ENCODE results near the gene AFF3.

The AFF3 gene

GRCh38 chr2:99810225-99810624, 332.2 kb downstream of the AFF3 start:
- in situ Hi-C loops (cut with HindIII; ENCODE audit: low sequenced_read_pairs) = no loop called here
- no peak for TF ChIP-seq CTCF (IDR thresholded peaks at IDR 0.05; ENCODE audit: low read depth, low read length)
- H3K4me3 ChIP-seq (ENCODE audit: low read depth, low read length) = no peak overlapping the region
- no peak for DNase-seq (ENCODE audit: low read depth, low spot score)

GRCh38 chr2:99809259-99809900, 333.0 kb downstream of the AFF3 start:
- no peak for DNase-seq (ENCODE audit: low read depth, low spot score)
- no peak overlapping the region for H3K4me3 ChIP-seq (ENCODE audit: low read depth, low read length)
- TF ChIP-seq CTCF (IDR thresholded peaks at IDR 0.05; ENCODE audit: low read depth, low read length) = no peak
- in situ Hi-C loops (cut with HindIII; ENCODE audit: low sequenced_read_pairs) = no loop called here

GRCh38 chr2:99808361-99809200, 333.8 kb downstream of the AFF3 start:
- no peak overlapping the region for H3K4me3 ChIP-seq (ENCODE audit: low read depth, low read length)
- in situ Hi-C loops (cut with HindIII; ENCODE audit: low sequenced_read_pairs) = no loop called here
- no peak for DNase-seq (ENCODE audit: low read depth, low spot score)
- no peak for TF ChIP-seq CTCF (IDR thresholded peaks at IDR 0.05; ENCODE audit: low read depth, low read length)

- DNase-seq (ENCODE audit: low read depth, low spot score) = peak; percentile 65
- in situ Hi-C loops (cut with HindIII; ENCODE audit: low sequenced_read_pairs) = no loop called here
- no peak for TF ChIP-seq CTCF (IDR thresholded peaks at IDR 0.05; ENCODE audit: low read depth, low read length)
- H3K4me3 ChIP-seq (ENCODE audit: low read depth, low read length) = no peak overlapping the region
Measured at GRCh38 chr2:99806758-99807157, 335.6 kb downstream of the AFF3 start.

GRCh38 chr2:99805930-99806476, 336.4 kb downstream of the AFF3 start:
- no peak for TF ChIP-seq CTCF (IDR thresholded peaks at IDR 0.05; ENCODE audit: low read depth, low read length)
- in situ Hi-C loops (cut with HindIII; ENCODE audit: low sequenced_read_pairs) = no loop called here
- no peak for DNase-seq (ENCODE audit: low read depth, low spot score)
- no peak overlapping the region for H3K4me3 ChIP-seq (ENCODE audit: low read depth, low read length)

GRCh38 chr2:99803846-99804245, 338.5 kb downstream of the AFF3 start:
- no peak for DNase-seq (ENCODE audit: low read depth, low spot score)
- in situ Hi-C loops (cut with HindIII; ENCODE audit: low sequenced_read_pairs) = no loop called here
- no peak overlapping the region for H3K4me3 ChIP-seq (ENCODE audit: low read depth, low read length)
- TF ChIP-seq CTCF (IDR thresholded peaks at IDR 0.05; ENCODE audit: low read depth, low read length) = no peak
